MV-4-11 (cell line): ENCODE data around the gene FANK1.
A peak's percentile ranks its signal among the peaks of the same experiment; 100 is the strongest.
"Not testable (repeated sequence)": the region's sequence is repeated elsewhere in the genome, so short reads cannot be mapped to it uniquely, and the experiment has no call there.

Experiments
- DNase-seq: peaks from one replicate; lab custom pipeline; 2025; lab: John Stamatoyannopoulos, UW

The FANK1 gene

GRCh38 chr10:126021833-126022500 is 125.6 kb downstream of the FANK1 start:
- no peak for DNase-seq

GRCh38 chr10:126022841-126023240 is 126.5 kb downstream of the FANK1 start:
- DNase-seq: no peak

- DNase-seq: no peak
Observed at GRCh38 chr10:126027692-126028091, 131.3 kb downstream of the FANK1 start.

GRCh38 chr10:126029999-126030398 is 133.6 kb downstream of the FANK1 start:
- no peak for DNase-seq

- DNase-seq: no peak
Observed at GRCh38 chr10:126034586-126034985, 138.2 kb downstream of the FANK1 start.

GRCh38 chr10:126036515-126036914 is 140.2 kb downstream of the FANK1 start:
- peak; percentile 60 for DNase-seq

GRCh38 chr10:126037946-126038345 is 141.6 kb downstream of the FANK1 start:
- no peak for DNase-seq

- no peak for DNase-seq
Observed at GRCh38 chr10:126041117-126041516, 144.8 kb downstream of the FANK1 start.

GRCh38 chr10:126041804-126042231 is 145.5 kb downstream of the FANK1 start:
- DNase-seq: peak; percentile 99

GRCh38 chr10:126042354-126042753 is 146.0 kb downstream of the FANK1 start:
- DNase-seq: no peak

- no peak for DNase-seq
Observed at GRCh38 chr10:126042906-126043305, 146.5 kb downstream of the FANK1 start.

GRCh38 chr10:126043389-126043788 is 147.0 kb downstream of the FANK1 start:
- no peak for DNase-seq

GRCh38 chr10:126045861-126046260 is 149.5 kb downstream of the FANK1 start:
- DNase-seq: no peak

GRCh38 chr10:126046831-126047230 is 150.5 kb downstream of the FANK1 start:
- DNase-seq: no peak

GRCh38 chr10:126047749-126048148 is 151.4 kb downstream of the FANK1 start:
- not testable (repeated sequence) for DNase-seq

- no peak for DNase-seq
Observed at GRCh38 chr10:126049759-126050700, 153.7 kb downstream of the FANK1 start.

GRCh38 chr10:126052171-126052570 is 155.8 kb downstream of the FANK1 start:
- DNase-seq: no peak

GRCh38 chr10:126054191-126054590 is 157.8 kb downstream of the FANK1 start:
- DNase-seq: no peak

- DNase-seq: no peak
Observed at GRCh38 chr10:126057494-126057893, 161.1 kb downstream of the FANK1 start.

GRCh38 chr10:126058104-126058503 is 161.7 kb downstream of the FANK1 start:
- no peak for DNase-seq

GRCh38 chr10:126058507-126058906 is 162.1 kb downstream of the FANK1 start:
- DNase-seq: no peak
